AG08395 (cell line): ENCODE measurements around the gene PLXNA3.

Experiments used
- DNase-seq: peaks from one replicate; pipeline ENCODE4 v3.0.0; 2012; ENCODE audit warnings: mixed read lengths, low spot score

PLXNA3 gene

GRCh38 chrX:154502098-154502497 lies 44.0 kb downstream of the PLXNA3 start:
- DNase-seq = no peak

- DNase-seq = no peak
Measured at GRCh38 chrX:154502989-154503388, 44.9 kb downstream of the PLXNA3 start.

- peak; percentile 53 for DNase-seq
Measured at GRCh38 chrX:154505734-154506133, 47.7 kb downstream of the PLXNA3 start.

- DNase-seq = no peak
Measured at GRCh38 chrX:154506483-154507332, 48.6 kb downstream of the PLXNA3 start.

- DNase-seq = no peak
Measured at GRCh38 chrX:154507673-154508383, 49.7 kb downstream of the PLXNA3 start.

GRCh38 chrX:154508384-154508745 lies 50.3 kb downstream of the PLXNA3 start:
- no peak for DNase-seq

GRCh38 chrX:154509455-154509854 lies 51.4 kb downstream of the PLXNA3 start:
- DNase-seq = no peak

- no peak for DNase-seq
Measured at GRCh38 chrX:154511761-154512160, 53.7 kb downstream of the PLXNA3 start.

GRCh38 chrX:154512879-154513553 lies 54.9 kb downstream of the PLXNA3 start:
- DNase-seq = no peak

- DNase-seq = no peak
Measured at GRCh38 chrX:154513716-154514115, 55.6 kb downstream of the PLXNA3 start.

GRCh38 chrX:154515090-154515965 lies 57.2 kb downstream of the PLXNA3 start:
- DNase-seq = no peak

GRCh38 chrX:154515966-154516655 lies 58.0 kb downstream of the PLXNA3 start, which contains the start of gene FAM3A:
TSS of gene FAM3A (minus strand) at chrX:154516232. CDS start at chrX:154515772, 460 bp downstream.
- peak; percentile 87 for DNase-seq

- no peak for DNase-seq
Measured at GRCh38 chrX:154516656-154517100, 58.6 kb downstream of the PLXNA3 start.

- no peak for DNase-seq
Measured at GRCh38 chrX:154517101-154517781, 59.2 kb downstream of the PLXNA3 start.

- no peak for DNase-seq
Measured at GRCh38 chrX:154519389-154519788, 61.3 kb downstream of the PLXNA3 start.

GRCh38 chrX:154525606-154526490 lies 67.8 kb downstream of the PLXNA3 start:
- DNase-seq = no peak

GRCh38 chrX:154526901-154527675 lies 69.0 kb downstream of the PLXNA3 start:
- DNase-seq = peak; percentile 63
